ENCODE measurements around the gene NACC2. TPM values are rescaled to one million over a fixed set of nuclear protein-coding genes. Genes with fewer than 3 reads are reported as not detected.
A peak's percentile ranks its signal among the peaks of the same experiment; 100 is the strongest.
"Not testable (repeated sequence)": the region's sequence is repeated elsewhere in the genome, so short reads cannot be mapped to it uniquely, and the experiment has no call there.

The NACC2 gene
- total and polyA plus RNA-seq, 2 donors from 2014 or later = 7.1 to 30.9 TPM

DNA sequence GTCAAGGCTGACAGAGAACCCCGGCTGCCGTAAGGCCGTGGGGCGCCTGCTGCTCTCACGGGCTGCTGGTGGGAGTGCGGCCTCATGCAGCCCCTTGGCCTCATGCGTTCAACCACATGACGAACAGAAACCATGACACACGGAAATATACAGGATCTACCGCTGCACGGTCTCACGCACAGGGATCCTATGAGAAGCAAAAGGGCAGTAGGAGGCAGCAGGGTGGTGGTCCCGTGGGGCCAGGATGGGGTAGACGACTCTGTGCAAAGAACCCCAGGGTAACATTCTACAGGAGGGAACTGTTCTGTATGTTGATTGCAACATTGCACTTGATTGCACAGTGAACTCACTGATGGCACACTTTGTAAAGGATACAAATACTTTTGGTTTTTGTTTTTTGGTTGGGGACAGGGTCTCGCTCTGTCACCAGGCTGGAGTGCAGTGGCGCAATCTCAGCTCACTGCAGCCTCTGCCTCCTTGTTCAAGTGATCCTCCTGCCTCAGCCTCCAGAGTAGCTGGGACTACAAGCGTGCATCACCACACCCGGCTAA, 51.6 kb downstream of the NACC2 start:
- DNase-seq = peak in 1 of 5 donors; percentile 39
- H3K36me3 ChIP-seq (ENCODE audit: control insufficient read depth in 2 of 3, insufficient read depth in 3 of 3, low read length in 3 of 3) = peaks cover 0 to 6% (median 0%) of the 10 kb centered on the region in 3 donors
- H3K27ac ChIP-seq (ENCODE audit: low read depth in 2 of 2, low read length in 2 of 2) = no peak overlapping the region

DNA sequence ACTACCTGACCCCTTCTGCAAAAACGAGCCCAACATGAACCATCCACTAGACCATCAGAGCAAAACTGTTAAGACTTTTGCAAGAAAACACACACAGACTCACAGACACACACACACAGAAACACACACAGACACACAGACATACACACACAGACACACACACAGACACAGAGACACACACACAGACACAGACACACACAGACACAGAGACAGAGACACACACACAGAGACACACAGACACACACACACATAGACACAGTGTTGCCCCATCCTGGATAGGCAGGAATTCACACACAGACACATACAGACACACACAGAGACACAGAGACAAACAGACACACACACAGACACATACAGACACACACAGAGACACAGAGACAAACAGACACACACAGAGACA, 52.5 kb downstream of the NACC2 start:
- TF ChIP-seq, protein P1, sequence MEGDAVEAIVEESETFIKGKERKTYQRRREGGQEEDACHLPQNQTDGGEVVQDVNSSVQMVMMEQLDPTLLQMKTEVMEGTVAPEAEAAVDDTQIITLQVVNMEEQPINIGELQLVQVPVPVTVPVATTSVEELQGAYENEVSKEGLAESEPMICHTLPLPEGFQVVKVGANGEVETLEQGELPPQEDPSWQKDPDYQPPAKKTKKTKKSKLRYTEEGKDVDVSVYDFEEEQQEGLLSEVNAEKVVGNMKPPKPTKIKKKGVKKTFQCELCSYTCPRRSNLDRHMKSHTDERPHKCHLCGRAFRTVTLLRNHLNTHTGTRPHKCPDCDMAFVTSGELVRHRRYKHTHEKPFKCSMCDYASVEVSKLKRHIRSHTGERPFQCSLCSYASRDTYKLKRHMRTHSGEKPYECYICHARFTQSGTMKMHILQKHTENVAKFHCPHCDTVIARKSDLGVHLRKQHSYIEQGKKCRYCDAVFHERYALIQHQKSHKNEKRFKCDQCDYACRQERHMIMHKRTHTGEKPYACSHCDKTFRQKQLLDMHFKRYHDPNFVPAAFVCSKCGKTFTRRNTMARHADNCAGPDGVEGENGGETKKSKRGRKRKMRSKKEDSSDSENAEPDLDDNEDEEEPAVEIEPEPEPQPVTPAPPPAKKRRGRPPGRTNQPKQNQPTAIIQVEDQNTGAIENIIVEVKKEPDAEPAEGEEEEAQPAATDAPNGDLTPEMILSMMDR (IDR thresholded peaks at IDR 0.05; ENCODE audit: borderline replicate concordance, extremely low read depth, insufficient read depth) = no peak
- DNase-seq (no peak), FAIRE-seq (no peak)
- intact Hi-C loops (cut with DNase I) = no loop called here
- Histone ChIP-seq H3K27me3 (ENCODE audit: control insufficient read depth, insufficient read depth, low read length) (no peaks in the 10 kb centered on the region), H3K4me1 (ENCODE audit: control insufficient read depth in 2 of 3, insufficient read depth in 2 of 3, low read depth in 1 of 3, low read length in 3 of 3) (no peaks in the 10 kb centered on the region), H3K4me3 (ENCODE audit: low read length in 3 of 3) (no peak overlapping the region), H3K9ac (ENCODE audit: low read length in 3 of 3) (no peak overlapping the region), H3K36me3 (ENCODE audit: control insufficient read depth in 2 of 3, insufficient read depth in 3 of 3, low read length in 3 of 3) (peaks cover 0 to 3% (median 0%) of the 10 kb centered on the region in 3 donors), H3K27ac (ENCODE audit: low read depth in 2 of 2, low read length in 2 of 2) (no peak overlapping the region), H3K9me3 (ENCODE audit: control insufficient read depth in 2 of 3, insufficient read depth in 1 of 3, low read length in 3 of 3) (peaks cover 0 to 7% (median 4%) of the 10 kb centered on the region in 3 donors)

More for the DNA sequence above, 51.6 kb downstream of the NACC2 start:
- no peak overlapping the region for H3K9ac ChIP-seq (ENCODE audit: low read length in 3 of 3)
- no peaks in the 10 kb centered on the region for H3K4me1 ChIP-seq (ENCODE audit: control insufficient read depth in 2 of 3, insufficient read depth in 2 of 3, low read depth in 1 of 3, low read length in 3 of 3)
- peaks cover 0 to 7% (median 4%) of the 10 kb centered on the region in 3 donors for H3K9me3 ChIP-seq (ENCODE audit: control insufficient read depth in 2 of 3, insufficient read depth in 1 of 3, low read length in 3 of 3)
- TF ChIP-seq, protein P1 (IDR thresholded peaks at IDR 0.05; ENCODE audit: borderline replicate concordance, extremely low read depth, insufficient read depth) = no peak
- FAIRE-seq = no peak
- H3K27me3 ChIP-seq (ENCODE audit: control insufficient read depth, insufficient read depth, low read length) = no peaks in the 10 kb centered on the region
- intact Hi-C loops (cut with DNase I) = no loop called here
- H3K4me3 ChIP-seq (ENCODE audit: low read length in 3 of 3) = no peak overlapping the region

DNA sequence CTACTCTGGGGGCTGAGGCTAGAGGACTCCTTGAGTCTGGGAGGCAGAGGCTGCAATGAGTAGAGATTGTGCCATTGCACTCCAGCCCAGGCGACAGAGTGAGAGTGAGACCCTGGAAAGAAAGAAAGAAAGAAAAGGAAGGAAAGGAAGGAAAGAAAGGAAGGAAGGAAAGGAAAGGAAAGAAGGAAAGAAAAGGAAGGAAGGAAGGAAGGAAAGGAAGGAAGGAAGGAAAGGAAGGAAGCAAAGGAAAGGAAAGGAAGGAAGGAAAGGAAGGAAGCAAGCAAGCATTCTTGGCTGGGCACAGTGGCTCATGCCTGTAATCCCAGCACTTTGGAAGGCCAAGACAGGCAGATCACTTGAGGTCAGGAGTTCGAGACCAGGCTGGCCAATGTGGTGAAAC, 54.2 kb downstream of the NACC2 start:
- DNase-seq; H3K27ac ChIP-seq (ENCODE audit: low read depth in 2 of 2, low read length in 2 of 2); intact Hi-C loops (cut with DNase I); H3K4me1 ChIP-seq (ENCODE audit: control insufficient read depth in 2 of 3, insufficient read depth in 2 of 3, low read depth in 1 of 3, low read length in 3 of 3); H3K27me3 ChIP-seq (ENCODE audit: control insufficient read depth, insufficient read depth, low read length); H3K36me3 ChIP-seq (ENCODE audit: control insufficient read depth in 2 of 3, insufficient read depth in 3 of 3, low read length in 3 of 3); H3K4me3 ChIP-seq (ENCODE audit: low read length in 3 of 3); FAIRE-seq; H3K9ac ChIP-seq (ENCODE audit: low read length in 3 of 3): not testable (repeated sequence)
- peaks cover 0 to 11% (median 7%) of the 10 kb centered on the region in 3 donors for H3K9me3 ChIP-seq (ENCODE audit: control insufficient read depth in 2 of 3, insufficient read depth in 1 of 3, low read length in 3 of 3)

DNA sequence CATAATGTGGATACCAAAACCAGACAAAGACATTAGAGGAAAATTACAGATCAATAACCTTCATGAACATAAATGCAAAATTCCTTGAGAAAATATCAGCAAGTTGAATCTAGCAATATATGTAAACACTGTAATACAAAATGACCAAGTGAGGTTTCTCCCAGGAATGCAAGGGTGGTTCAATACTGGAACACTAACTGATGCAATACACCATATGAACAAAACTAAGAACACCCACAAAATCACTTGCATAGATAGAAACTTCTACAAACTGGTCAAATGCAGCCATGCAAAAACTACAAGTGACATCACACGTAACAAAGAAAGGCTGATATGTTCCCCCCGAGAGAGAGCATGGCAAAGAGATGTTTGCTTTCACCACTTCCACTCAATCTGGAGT, 55.6 kb downstream of the NACC2 start:
- TF ChIP-seq, protein P1 (IDR thresholded peaks at IDR 0.05; ENCODE audit: borderline replicate concordance, extremely low read depth, insufficient read depth) = no peak
- Histone ChIP-seq H3K36me3 (ENCODE audit: control insufficient read depth in 2 of 3, insufficient read depth in 3 of 3, low read length in 3 of 3) (no peaks in the 10 kb centered on the region), H3K27ac (ENCODE audit: low read depth in 2 of 2, low read length in 2 of 2) (no peak overlapping the region), H3K27me3 (ENCODE audit: control insufficient read depth, insufficient read depth, low read length) (no peaks in the 10 kb centered on the region), H3K9ac (ENCODE audit: low read length in 3 of 3) (no peak overlapping the region), H3K9me3 (ENCODE audit: control insufficient read depth in 2 of 3, insufficient read depth in 1 of 3, low read length in 3 of 3) (peaks cover 0 to 11% (median 7%) of the 10 kb centered on the region in 3 donors), H3K4me3 (ENCODE audit: low read length in 3 of 3) (no peak overlapping the region), H3K4me1 (ENCODE audit: control insufficient read depth in 2 of 3, insufficient read depth in 2 of 3, low read depth in 1 of 3, low read length in 3 of 3) (no peaks in the 10 kb centered on the region)
- intact Hi-C loops (cut with DNase I) = no loop called here
- DNase-seq = no peak
- no peak for FAIRE-seq

Data from kidney (tissue), 14 donors.